SK-N-SH (cell line): Measurements from ENCODE around the gene MEOX1. TPM values are rescaled to one million over a fixed set of nuclear protein-coding genes. Genes with fewer than 3 reads are reported as not detected.

Experiments
- CTCF ChIA-PET: fragments of 300-600, 350-600 bp; formaldehyde crosslinking; extraction: SDS; loops from one replicate; lab custom pipeline; 2021; lab: Yijun Ruan, JAX
- POLR2A ChIA-PET: fragments of 350-600 bp; sonication (Branson Sonifier 250); formaldehyde crosslinking; extraction: SDS; loops from one replicate; lab custom pipeline; 2020; ENCODE audit warnings: antibody characterized with exemption, inconsistent platforms; lab: Yijun Ruan, JAX
- DNase-seq: peaks from one replicate; pipeline ENCODE4 v3.0.0; 2012
- H2AFZ ChIP-seq: fragments of 200-600 bp; sonication (generic); 2 replicates; pipeline ENCODE4 v1.8.1; 2016; ENCODE audit warnings: antibody characterized with exemption, mild to moderate bottlenecking, low read depth
- H3F3A ChIP-seq: fragments of 200-600 bp; sonication (generic); replicated peaks from 2 replicates; pipeline ENCODE3; 2016; ENCODE audit warnings: antibody characterized with exemption, mild to moderate bottlenecking; ENCODE audit not compliant: insufficient read depth
- H3K27ac ChIP-seq, 2 experiments: fragments of 200-500 bp in 1 of 2; fragments of 200-600 bp in 1 of 2; sonication (Bioruptor generic) in 1 of 2; sonication (generic), shearing (Covaris generic) in 1 of 2; 2 replicates each; pipeline versions ENCODE4 v1.5.1 to v1.6.1; 2014 to 2016; ENCODE audit warnings: low read depth in 2 of 2, inconsistent platforms in 1 of 2, low read length in 1 of 2, mild to moderate bottlenecking in 1 of 2, mixed read lengths in 1 of 2
- H3K27me3 ChIP-seq: fragments of 200-600 bp; sonication (generic), shearing (Covaris generic); 2 replicates; pipeline ENCODE4 v1.6.1; 2016; ENCODE audit warnings: mixed run types; ENCODE audit not compliant: insufficient read depth
- H3K36me3 ChIP-seq, 2 experiments: fragments of 200-500 bp in 1 of 2; fragments of 200-600 bp in 1 of 2; sonication (Bioruptor generic) in 1 of 2; sonication (generic) in 1 of 2; replicated peaks in 1 of 2; 2 replicates each; pipeline versions ENCODE3 to v1.5.1; 2014 to 2016; ENCODE audit warnings: low read length in 1 of 2, mild to moderate bottlenecking in 1 of 2; ENCODE audit not compliant: insufficient read depth in 2 of 2, control insufficient read depth in 1 of 2
- H3K4me1 ChIP-seq, 2 experiments: fragments of 200-500 bp in 1 of 2; fragments of 200-600 bp in 1 of 2; sonication (Bioruptor generic) in 1 of 2; sonication (generic), shearing (Covaris generic) in 1 of 2; 2 replicates each; pipeline versions ENCODE4 v1.5.1 to v1.6.1; 2014 to 2016; ENCODE audit warnings: low read depth in 1 of 2, low read length in 1 of 2, mixed run types in 1 of 2; ENCODE audit not compliant: insufficient read depth in 2 of 2, control insufficient read depth in 1 of 2
- H3K4me2 ChIP-seq: fragments of 200-600 bp; sonication (generic), shearing (Covaris generic); 2 replicates; pipeline ENCODE4 v1.6.1; 2017; ENCODE audit warnings: mixed run types
- H3K4me3 ChIP-seq, 2 experiments: fragments of 200-500 bp in 1 of 2; fragments of 200-600 bp in 1 of 2; sonication (Bioruptor generic) in 1 of 2; sonication (generic), shearing (Covaris generic) in 1 of 2; 2 replicates each; pipeline versions ENCODE4 v1.5.1 to v1.8.1; 2014 to 2016; ENCODE audit warnings: low read depth in 2 of 2, inconsistent platforms in 1 of 2, low read length in 1 of 2, mild to moderate bottlenecking in 1 of 2, mixed read lengths in 1 of 2, moderate library complexity in 1 of 2
- H3K79me2 ChIP-seq: fragments of 200-600 bp; sonication (generic); 2 replicates; pipeline ENCODE4 v1.8.1; 2017; ENCODE audit warnings: mild to moderate bottlenecking; ENCODE audit not compliant: insufficient read depth
- H3K9ac ChIP-seq: fragments of 200-600 bp; sonication (generic); 2 replicates; pipeline ENCODE4 v1.6.1; 2017; ENCODE audit warnings: mixed run types
- H3K9me2 ChIP-seq: fragments of 200-600 bp; sonication (generic); 2 replicates; pipeline ENCODE4 v1.6.1; 2017; ENCODE audit warnings: mixed run types
- H3K9me3 ChIP-seq: fragments of 200-600 bp; sonication (generic); 2 replicates; pipeline ENCODE4 v1.6.1; 2017; ENCODE audit warnings: mixed run types, mild to moderate bottlenecking, moderate library complexity
- H4K20me1 ChIP-seq: fragments of 200-600 bp; sonication (generic); 2 replicates; pipeline ENCODE4 v1.6.1; 2017; ENCODE audit warnings: mild to moderate bottlenecking, mixed run types; ENCODE audit not compliant: insufficient read depth
- ELF1 ChIP-seq: IDR thresholded peaks from 2 replicates; pipeline ENCODE4 v1.4.0; 2012
- FOXJ3 ChIP-seq: sonication (generic); formaldehyde crosslinking; IDR thresholded peaks from 2 replicates; pipeline ENCODE4 v1.5.1; 2020; ENCODE audit warnings: mild to moderate bottlenecking, missing genetic modification reagents
- FOXM1 ChIP-seq: IDR thresholded peaks from 2 replicates; pipeline ENCODE4 v1.4.0; 2012; ENCODE audit warnings: low read depth, mild to moderate bottlenecking
- GABPA ChIP-seq: IDR thresholded peaks from 2 replicates; pipeline ENCODE4 v1.4.0; 2012; ENCODE audit warnings: low read depth, mild to moderate bottlenecking
- GATA2 ChIP-seq: sonication (generic); formaldehyde crosslinking; IDR thresholded peaks from 2 replicates; pipeline ENCODE4 v1.5.0; 2020; ENCODE audit warnings: mild to moderate bottlenecking, missing genetic modification reagents
- IRF3 ChIP-seq: fragments of 150-350 bp; IDR thresholded peaks from 2 replicates; pipeline ENCODE4 v1.6.1; 2016; ENCODE audit warnings: mild to moderate bottlenecking, low read depth, low read length
- MAX ChIP-seq: IDR thresholded peaks from 2 replicates; pipeline ENCODE4 v1.4.0; 2012; ENCODE audit warnings: low read depth
- MEF2A ChIP-seq: IDR thresholded peaks from 2 replicates; pipeline ENCODE4 v1.4.0; 2012; ENCODE audit warnings: low read depth, borderline replicate concordance
- NRF1 ChIP-seq: IDR thresholded peaks from 2 replicates; pipeline ENCODE4 v1.6.1; 2012; ENCODE audit warnings: low read depth, mild to moderate bottlenecking, low read length
- PBX3 ChIP-seq: IDR thresholded peaks from 2 replicates; pipeline ENCODE4; 2012
- POLR2AphosphoS5 ChIP-seq: IDR thresholded peaks from 2 replicates; pipeline ENCODE4 v1.6.1; 2012; ENCODE audit warnings: low read depth, low read length
- RAD21 ChIP-seq: IDR thresholded peaks from 2 replicates; pipeline ENCODE4 v1.6.1; 2012; ENCODE audit warnings: mild to moderate bottlenecking, low read length
- TEAD4 ChIP-seq: IDR thresholded peaks from 2 replicates; pipeline ENCODE4 v1.4.0; 2012; ENCODE audit warnings: mild to moderate bottlenecking, borderline replicate concordance; ENCODE audit not compliant: insufficient read depth
- USF1 ChIP-seq: IDR thresholded peaks from 2 replicates; pipeline ENCODE4 v1.4.0; 2012; ENCODE audit warnings: low read depth, borderline replicate concordance
- USF2 ChIP-seq: fragments of 150-350 bp; IDR thresholded peaks from 2 replicates; pipeline ENCODE4 v1.6.1; 2017; ENCODE audit warnings: antibody characterized with exemption, low read length, low read depth, borderline replicate concordance
- YY1 ChIP-seq: IDR thresholded peaks from 2 replicates; pipeline ENCODE4 v1.4.0; 2012; ENCODE audit warnings: low read depth, mild to moderate bottlenecking
- ZBTB33 ChIP-seq: IDR thresholded peaks from 2 replicates; pipeline ENCODE4 v1.4.0; 2012; ENCODE audit warnings: low read depth, borderline replicate concordance
- WGBS: methylation state at CpG from one replicate; pipeline ENCODE4 v1.1.6; 2017; ENCODE audit warnings: low lambda C conversion rate; 5-methylcytosine and 5-hydroxymethylcytosine counted together
- polyA plus RNA-seq, 3 experiments: library from polyadenylated mRNA; depleted of rRNA; stranded (reverse); fragments of >200 nt; gene quantifications; 2 replicates each; pipeline ENCODE4 v1.2.3, GENCODE V29; 2012

MEOX1 gene
- polyA plus RNA-seq, 1 of the 3 experiments (the other 2 are of a cell fraction), result 0.05 TPM

- H3F3A ChIP-seq, result no peaks in the 10 kb centered on the region
- no peak overlapping the region for H2AFZ ChIP-seq
- WGBS, result 98% methylated on average over 4 of the region's 4 CpGs
- no peaks in the 10 kb centered on the region for H3K27me3 ChIP-seq
- no peaks in the 10 kb centered on the region for H3K9me2 ChIP-seq
- no peak for DNase-seq
- POLR2A ChIA-PET, result no interaction called here
- H3K4me2 ChIP-seq, result no peak overlapping the region
- TF ChIP-seq FOXJ3 (CRISPR knock-in tag) (no peak), POLR2AphosphoS5 (no peak), NRF1 (no peak), USF1 (no peak), YY1 (no peak), FOXM1 (no peak), USF2 (no peak), GATA2 (CRISPR knock-in tag) (no peak)
- TF ChIP-seq, all 33 proteins: peak for 0
- Histone ChIP-seq H3K4me1 (peaks cover 0 to 2% of the 10 kb centered on the region in 2 experiments; a peak in 1 of 4 replicates), H3K9ac (no peak overlapping the region), H3K79me2 (no peaks in the 10 kb centered on the region), H3K27ac (no peak overlapping the region), H4K20me1 (no peaks in the 10 kb centered on the region), H3K9me3 (no peaks in the 10 kb centered on the region), H3K4me3 (no peak overlapping the region), H3K36me3 (no peaks in the 10 kb centered on the region)
- CTCF ChIA-PET, result interaction anchor here (11.8 kb wide), 1 partner anchor 14 kb away, joined by 123 read pairs; no protein-coding TSS in a partner anchor
Observed at GRCh38 chr17:43709210-43709609, 47.5 kb upstream of the MEOX1 start.

GRCh38 chr17:43707184-43707583, 45.5 kb upstream of the MEOX1 start:
- CTCF ChIA-PET, result interaction anchor here (1.3 to 11.8 kb wide), 2 partner anchors 12 to 139 kb away, joined by 4 to 123 read pairs; no protein-coding TSS in a partner anchor

GRCh38 chr17:43706235-43706634, 44.5 kb upstream of the MEOX1 start:
- Histone ChIP-seq H3K9me2 (no peaks in the 10 kb centered on the region), H3K79me2 (no peaks in the 10 kb centered on the region), H3K27me3 (no peaks in the 10 kb centered on the region), H3K36me3 (no peaks in the 10 kb centered on the region), H4K20me1 (no peaks in the 10 kb centered on the region), H3K4me3 (no peak overlapping the region), H3K4me1 (no peaks in the 10 kb centered on the region), H2AFZ (no peak overlapping the region), H3K4me2 (no peak overlapping the region), H3F3A (no peaks in the 10 kb centered on the region), H3K27ac (no peak overlapping the region), H3K9me3 (no peaks in the 10 kb centered on the region), H3K9ac (no peak overlapping the region)
- WGBS, result 74% methylated on average over 5 of the region's 5 CpGs
- no peak for DNase-seq
- ChIA-PET POLR2A (no interaction called here), CTCF (interaction anchor here (1.3 to 11.8 kb wide), 5 partner anchors 11 to 172 kb away, joined by 4 to 123 read pairs (median 5); no protein-coding TSS in a partner anchor)
- TF ChIP-seq GABPA (no peak), RAD21 (no peak), MAX (no peak), PBX3 (no peak), POLR2AphosphoS5 (no peak), ZBTB33 (no peak), TEAD4 (no peak), IRF3 (no peak)

More at GRCh38 chr17:43707184-43707583, 45.5 kb upstream of the MEOX1 start:
- H2AFZ ChIP-seq, result no peak overlapping the region
- no peak for TF ChIP-seq FOXJ3 (CRISPR knock-in tag)
- no peak for TF ChIP-seq ELF1
- no peak for TF ChIP-seq MEF2A
- TF ChIP-seq RAD21, result no peak
- H3K9ac ChIP-seq, result no peak overlapping the region
- H3K9me3 ChIP-seq, result no peaks in the 10 kb centered on the region
- no peak overlapping the region for H3K4me3 ChIP-seq
- no peaks in the 10 kb centered on the region for H3K9me2 ChIP-seq
- no peak for DNase-seq
- H4K20me1 ChIP-seq, result no peaks in the 10 kb centered on the region
- WGBS, result 80% methylated on average over 5 of the region's 5 CpGs
- no peaks in the 10 kb centered on the region for H3K27me3 ChIP-seq
- H3K27ac ChIP-seq, result no peak overlapping the region
- POLR2A ChIA-PET, result no interaction called here
- H3K4me1 ChIP-seq, result no peaks in the 10 kb centered on the region
- H3K4me2 ChIP-seq, result no peak overlapping the region
- no peaks in the 10 kb centered on the region for H3K79me2 ChIP-seq
- no peaks in the 10 kb centered on the region for H3K36me3 ChIP-seq
- no peaks in the 10 kb centered on the region for H3F3A ChIP-seq
